ENCODE data around the gene FBXO30. TPM values are rescaled to one million over a fixed set of nuclear protein-coding genes. Genes with fewer than 3 reads are reported as not detected.

FBXO30 gene
- total RNA-seq, 1 experiment from 2014 or later: 3.6 TPM

GRCh38 chr6:145824344-145824743, 9.7 kb upstream of the FBXO30 start:
- Mint-ChIP-seq H3K4me1 (ENCODE audit: low read depth, unreplicated experiment) (no peaks in the 10 kb centered on the region), H3K27me3 (ENCODE audit: unreplicated experiment) (no peaks in the 10 kb centered on the region), H3K4me3 (ENCODE audit: low read depth, unreplicated experiment) (no peak overlapping the region), H3K9me3 (ENCODE audit: low read depth, unreplicated experiment) (no peaks in the 10 kb centered on the region), H3K36me3 (ENCODE audit: insufficient read depth, unreplicated experiment) (no peaks in the 10 kb centered on the region), H3K27ac (ENCODE audit: unreplicated experiment) (no peak overlapping the region)
- CTCF ChIA-PET: no interaction called here
- no TSS peak for BruUV-seq (replicated peaks)
- no peak for DNase-seq
- TF ChIP-seq CTCF (IDR thresholded peaks at IDR 0.05; ENCODE audit: unreplicated experiment): no peak
- intact Hi-C loops (cut with micrococcal nuclease; ENCODE audit: unreplicated experiment): no loop called here

- no peak overlapping the region for H3K4me3 Mint-ChIP-seq (ENCODE audit: low read depth, unreplicated experiment)
- CTCF ChIA-PET: no interaction called here
- H3K27ac Mint-ChIP-seq (ENCODE audit: unreplicated experiment): no peak overlapping the region
- no peaks in the 10 kb centered on the region for H3K4me1 Mint-ChIP-seq (ENCODE audit: low read depth, unreplicated experiment)
- no peaks in the 10 kb centered on the region for H3K9me3 Mint-ChIP-seq (ENCODE audit: low read depth, unreplicated experiment)
- DNase-seq: no peak
- no TSS peak for BruUV-seq (replicated peaks)
- TF ChIP-seq CTCF (IDR thresholded peaks at IDR 0.05; ENCODE audit: unreplicated experiment): no peak
- intact Hi-C loops (cut with micrococcal nuclease; ENCODE audit: unreplicated experiment): no loop called here
- no peaks in the 10 kb centered on the region for H3K36me3 Mint-ChIP-seq (ENCODE audit: insufficient read depth, unreplicated experiment)
- H3K27me3 Mint-ChIP-seq (ENCODE audit: unreplicated experiment): no peaks in the 10 kb centered on the region
Observed at GRCh38 chr6:145823328-145823944, 8.8 kb upstream of the FBXO30 start.

- Mint-ChIP-seq H3K4me1 (ENCODE audit: low read depth, unreplicated experiment) (no peaks in the 10 kb centered on the region), H3K36me3 (ENCODE audit: insufficient read depth, unreplicated experiment) (no peaks in the 10 kb centered on the region), H3K9me3 (ENCODE audit: low read depth, unreplicated experiment) (no peaks in the 10 kb centered on the region), H3K27me3 (ENCODE audit: unreplicated experiment) (no peaks in the 10 kb centered on the region), H3K27ac (ENCODE audit: unreplicated experiment) (no peak overlapping the region), H3K4me3 (ENCODE audit: low read depth, unreplicated experiment) (no peak overlapping the region)
- BruUV-seq (replicated peaks): no TSS peak
- intact Hi-C loops (cut with micrococcal nuclease; ENCODE audit: unreplicated experiment): no loop called here
- no peak for TF ChIP-seq CTCF (IDR thresholded peaks at IDR 0.05; ENCODE audit: unreplicated experiment)
- CTCF ChIA-PET: no interaction called here
- no peak for DNase-seq
Observed at GRCh38 chr6:145822456-145822855, 7.9 kb upstream of the FBXO30 start.

- H3K27me3 Mint-ChIP-seq (ENCODE audit: unreplicated experiment): no peaks in the 10 kb centered on the region
- CTCF ChIA-PET: no interaction called here
- intact Hi-C loops (cut with micrococcal nuclease; ENCODE audit: unreplicated experiment): no loop called here
- H3K27ac Mint-ChIP-seq (ENCODE audit: unreplicated experiment): no peak overlapping the region
- no peak for TF ChIP-seq CTCF (IDR thresholded peaks at IDR 0.05; ENCODE audit: unreplicated experiment)
- H3K36me3 Mint-ChIP-seq (ENCODE audit: insufficient read depth, unreplicated experiment): peaks cover 4% of the 10 kb centered on the region
- no peak for DNase-seq
- no peaks in the 10 kb centered on the region for H3K4me1 Mint-ChIP-seq (ENCODE audit: low read depth, unreplicated experiment)
- BruUV-seq (replicated peaks): no TSS peak
- no peaks in the 10 kb centered on the region for H3K9me3 Mint-ChIP-seq (ENCODE audit: low read depth, unreplicated experiment)
- H3K4me3 Mint-ChIP-seq (ENCODE audit: low read depth, unreplicated experiment): no peak overlapping the region
Observed at GRCh38 chr6:145819994-145820393, 5.4 kb upstream of the FBXO30 start.

All from Calu3 (cell line).